Thoracic aorta (tissue), 2 donors: ENCODE results near the gene PLEK2. TPM values are rescaled to one million over a fixed set of nuclear protein-coding genes. Genes with fewer than 3 reads are reported as not detected.

Source experiments
- ATAC-seq: fragments of 150-250 bp; one replicate; pipeline ENCODE4 v1.8.0; 2017; ENCODE audit warnings: low read depth; ENCODE audit not compliant: insufficient number of reproducible peaks, low FRiP score
- DNase-seq: peaks from one replicate; pipeline ENCODE4 v3.0.0-alpha.2; 2020; ENCODE audit warnings: low spot score
- H3K27ac ChIP-seq, 2 donors: fragments of 200-600 bp; sonication (generic); 1 replicate in 1 of 2; 2 replicates in 1 of 2; pipeline ENCODE4 v1.5.1; 2016; ENCODE audit warnings: mild to moderate bottlenecking in 2 of 2, moderate library complexity in 2 of 2
- H3K27me3 ChIP-seq: fragments of 200-600 bp; sonication (generic); replicated peaks from 2 replicates; pipeline ENCODE4 v1.6.0; 2016; ENCODE audit warnings: mild to moderate bottlenecking; ENCODE audit not compliant: insufficient read depth
- H3K36me3 ChIP-seq: fragments of 200-600 bp; sonication (generic); one replicate; pipeline ENCODE4 v1.5.1; 2016
- H3K4me1 ChIP-seq, 2 donors: fragments of 200-600 bp; sonication (generic); 1 replicate in 1 of 2; 2 replicates in 1 of 2; pipeline versions ENCODE4 v1.5.1 to v1.6.0; 2016; ENCODE audit warnings: low read depth in 2 of 2, mild to moderate bottlenecking in 1 of 2; ENCODE audit not compliant: control insufficient read depth in 1 of 2
- H3K4me3 ChIP-seq: fragments of 200-600 bp; sonication (generic); 2 replicates; pipeline ENCODE4 v1.5.1; 2016; ENCODE audit warnings: mild to moderate bottlenecking
- H3K9me3 ChIP-seq: fragments of 200-600 bp; sonication (generic); 2 replicates; pipeline ENCODE4 v1.5.1; 2016
- total RNA-seq, 2 donors: library from RNA; depleted of rRNA; stranded (reverse); fragments of >200 nt; gene quantifications; one replicate each; pipeline versions ENCODE4 v1.1.0 to v1.2.3, GENCODE V29; 2016
- TF ChIP-seq, protein P1 (sequence below): fragments of 200-600 bp; sonication (generic); IDR thresholded peaks from one replicate; pipeline ENCODE4 v1.5.1; 2019; ENCODE audit warnings: antibody characterized with exemption

Gene PLEK2
- total RNA-seq, 2 donors from 2014 or later: 2.0 to 5.9 TPM

- Histone ChIP-seq H3K4me1 (no peaks in the 10 kb centered on the region), H3K27ac (no peak overlapping the region), H3K27me3 (no peaks in the 10 kb centered on the region), H3K9me3 (no peaks in the 10 kb centered on the region), H3K36me3 (no peaks in the 10 kb centered on the region), H3K4me3 (no peak overlapping the region)
- DNase-seq: no peak
- TF ChIP-seq, protein P1, sequence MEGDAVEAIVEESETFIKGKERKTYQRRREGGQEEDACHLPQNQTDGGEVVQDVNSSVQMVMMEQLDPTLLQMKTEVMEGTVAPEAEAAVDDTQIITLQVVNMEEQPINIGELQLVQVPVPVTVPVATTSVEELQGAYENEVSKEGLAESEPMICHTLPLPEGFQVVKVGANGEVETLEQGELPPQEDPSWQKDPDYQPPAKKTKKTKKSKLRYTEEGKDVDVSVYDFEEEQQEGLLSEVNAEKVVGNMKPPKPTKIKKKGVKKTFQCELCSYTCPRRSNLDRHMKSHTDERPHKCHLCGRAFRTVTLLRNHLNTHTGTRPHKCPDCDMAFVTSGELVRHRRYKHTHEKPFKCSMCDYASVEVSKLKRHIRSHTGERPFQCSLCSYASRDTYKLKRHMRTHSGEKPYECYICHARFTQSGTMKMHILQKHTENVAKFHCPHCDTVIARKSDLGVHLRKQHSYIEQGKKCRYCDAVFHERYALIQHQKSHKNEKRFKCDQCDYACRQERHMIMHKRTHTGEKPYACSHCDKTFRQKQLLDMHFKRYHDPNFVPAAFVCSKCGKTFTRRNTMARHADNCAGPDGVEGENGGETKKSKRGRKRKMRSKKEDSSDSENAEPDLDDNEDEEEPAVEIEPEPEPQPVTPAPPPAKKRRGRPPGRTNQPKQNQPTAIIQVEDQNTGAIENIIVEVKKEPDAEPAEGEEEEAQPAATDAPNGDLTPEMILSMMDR: no peak
- ATAC-seq: no peak
Measured at GRCh38 chr14:67438969-67439368, 27.0 kb upstream of the PLEK2 start.

- Histone ChIP-seq H3K36me3 (no peaks in the 10 kb centered on the region), H3K27me3 (no peaks in the 10 kb centered on the region), H3K4me3 (no peak overlapping the region), H3K4me1 (no peaks in the 10 kb centered on the region), H3K9me3 (no peaks in the 10 kb centered on the region), H3K27ac (no peak overlapping the region)
- TF ChIP-seq, protein P1: no peak
- DNase-seq (no peak), ATAC-seq (no peak)
Measured at GRCh38 chr14:67436006-67436866, 24.3 kb upstream of the PLEK2 start.

- DNase-seq (no peak), ATAC-seq (no peak)
- Histone ChIP-seq H3K4me1 (no peaks in the 10 kb centered on the region), H3K27ac (no peak overlapping the region), H3K27me3 (no peaks in the 10 kb centered on the region), H3K9me3 (no peaks in the 10 kb centered on the region), H3K4me3 (no peak overlapping the region), H3K36me3 (no peaks in the 10 kb centered on the region)
- TF ChIP-seq, protein P1: no peak
Measured at GRCh38 chr14:67435603-67436002, 23.6 kb upstream of the PLEK2 start.

DNA sequence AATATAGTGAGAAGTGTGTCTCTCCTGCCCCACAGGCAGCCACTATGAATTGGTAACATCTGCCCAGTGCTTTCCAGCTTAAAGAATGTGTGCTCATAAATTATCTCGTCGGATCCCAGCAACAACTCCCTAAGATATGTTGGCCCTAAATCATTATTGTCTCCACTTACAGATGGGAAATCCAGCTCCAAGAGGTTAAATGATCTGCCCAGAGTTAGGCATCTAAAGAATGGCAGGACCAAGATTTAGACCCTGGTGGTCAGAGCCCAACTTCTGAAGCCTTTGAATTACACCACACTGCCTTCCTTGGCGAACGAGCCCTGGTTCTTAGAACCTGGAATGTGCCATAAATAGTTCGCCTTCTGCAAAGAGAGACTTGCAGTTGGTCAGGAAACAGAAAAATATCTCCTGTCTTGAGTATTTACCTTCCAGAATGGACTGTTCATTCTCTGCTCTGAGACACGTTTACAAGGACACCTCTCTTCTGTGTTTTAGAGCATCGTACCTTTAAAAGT, 20.1 kb upstream of the PLEK2 start:
- Histone ChIP-seq H3K36me3 (no peaks in the 10 kb centered on the region), H3K27ac (no peak overlapping the region), H3K27me3 (no peaks in the 10 kb centered on the region), H3K4me3 (no peak overlapping the region), H3K4me1 (no peaks in the 10 kb centered on the region), H3K9me3 (no peaks in the 10 kb centered on the region)
- no peak for DNase-seq
- no peak for ATAC-seq
- TF ChIP-seq, protein P1: no peak

DNA sequence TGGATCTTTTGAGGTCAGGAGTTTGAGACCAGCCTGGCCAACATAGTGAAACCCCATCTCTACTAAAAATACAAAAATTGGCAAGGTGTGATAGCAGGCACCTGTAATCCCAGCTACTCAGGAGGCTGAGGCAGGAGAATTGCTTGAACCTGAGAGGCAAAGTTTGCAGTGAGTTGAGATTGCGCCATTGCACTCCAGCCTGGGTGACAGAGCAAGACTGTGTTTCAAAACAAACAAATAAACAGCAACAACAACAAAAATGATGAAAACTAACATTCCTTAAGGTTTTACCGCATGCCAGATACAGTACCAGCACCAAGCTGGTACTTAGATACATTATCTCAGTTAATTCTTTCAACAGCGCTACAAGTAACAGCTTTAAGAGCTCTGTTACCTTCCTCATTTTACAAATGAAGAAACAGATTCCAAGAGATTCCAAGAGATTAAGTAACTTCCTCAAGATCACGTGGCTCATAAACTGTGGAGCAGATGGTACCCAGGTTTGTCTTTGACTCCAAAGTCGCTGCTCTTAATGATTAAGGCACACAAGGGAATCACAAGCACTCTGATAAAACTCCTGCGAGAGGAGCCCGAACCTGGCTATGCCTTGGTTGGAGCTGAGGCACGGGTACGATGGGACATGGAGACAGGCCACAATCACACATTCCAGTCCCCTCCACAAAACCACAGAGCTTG, 17.7 kb upstream of the PLEK2 start:
- TF ChIP-seq, protein P1: no peak
- no peak overlapping the region for H3K4me3 ChIP-seq
- no peak for ATAC-seq
- no peaks in the 10 kb centered on the region for H3K4me1 ChIP-seq
- DNase-seq: no peak
- no peaks in the 10 kb centered on the region for H3K27me3 ChIP-seq
- no peaks in the 10 kb centered on the region for H3K9me3 ChIP-seq
- H3K27ac ChIP-seq: no peak overlapping the region
- no peaks in the 10 kb centered on the region for H3K36me3 ChIP-seq
